Heart left ventricle (tissue), 13 donors: ENCODE data around the gene ANXA6.

Experiments
- POLR2A ChIP-seq, 2 donors: fragments of 450-650 bp; IDR thresholded peaks; one replicate each; pipeline ENCODE4 v1.6.1; 2017; ENCODE audit warnings: antibody characterized with exemption in 2 of 2, mild to moderate bottlenecking in 2 of 2, moderate library complexity in 2 of 2
- TF ChIP-seq, protein P1 (sequence below), 12 donors: fragments of 200-600 bp; sonication (generic) in 4 of 12; IDR thresholded peaks; one replicate each; pipeline versions ENCODE4 v1.5.0 to v1.8.0; 2018 to 2022; ENCODE audit warnings: antibody characterized with exemption in 12 of 12, mild to moderate bottlenecking in 5 of 12
- donor health status: ischemic (EF 13 %, LVEDD 7.1; RV severe dilation, severe dysfunction).
- donor health status: DM: no; HTN: yes; CAD: no.
- donor health status: DM: no; HTN: no; CAD: no.
- donor health status: ischemic (EF 25% LVEDD 6.9; RV normal size, moderate dysfunction).
- donor health status: ischemic (EF 25% LVEDD 5.7; RV mildly dilated, moderate dysfunction).
- donor health status: ischemic (EF 35%, LVEDD 5.7; RV mildly dilated, moderate dysfunction).
- donor health status: nonischemic (EF 11% LVEDD 7.7; RV severe dilation, severe dysfunction).
- donor health status: DM: yes; HTN: yes; CAD: no.
- donor health status: PGD.
- donor health status: ischemic (EF 29% LVEDD 5.4; RV normal size, mild dysfunction).
- donor health status: nonischemic (EF 23%, LVEDD 6.1; RV moderate dilation, normal function).

DNA sequence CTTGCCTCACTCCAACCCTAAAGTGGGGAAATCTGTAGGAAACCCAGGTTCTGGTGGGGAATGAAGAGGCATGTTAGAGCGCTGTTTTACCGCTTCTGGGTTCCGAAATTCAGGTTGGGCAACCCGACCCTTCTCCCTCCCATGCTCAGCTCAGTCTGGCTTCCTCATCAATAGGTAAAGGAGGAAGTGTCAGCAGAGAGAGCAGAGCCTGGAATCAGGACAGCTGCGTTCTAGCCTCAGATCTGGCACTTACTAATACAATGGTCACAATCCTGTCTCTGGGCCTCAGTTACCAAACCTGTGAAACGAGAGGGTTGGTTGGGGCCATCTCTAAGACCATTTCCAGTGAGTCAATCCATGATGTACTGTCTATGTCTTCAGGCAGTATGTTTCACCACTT lies 60.5 kb downstream of the ANXA6 start:
- no peak for TF ChIP-seq POLR2A (IDR thresholded peaks at IDR 0.05)
- TF ChIP-seq, protein P1, sequence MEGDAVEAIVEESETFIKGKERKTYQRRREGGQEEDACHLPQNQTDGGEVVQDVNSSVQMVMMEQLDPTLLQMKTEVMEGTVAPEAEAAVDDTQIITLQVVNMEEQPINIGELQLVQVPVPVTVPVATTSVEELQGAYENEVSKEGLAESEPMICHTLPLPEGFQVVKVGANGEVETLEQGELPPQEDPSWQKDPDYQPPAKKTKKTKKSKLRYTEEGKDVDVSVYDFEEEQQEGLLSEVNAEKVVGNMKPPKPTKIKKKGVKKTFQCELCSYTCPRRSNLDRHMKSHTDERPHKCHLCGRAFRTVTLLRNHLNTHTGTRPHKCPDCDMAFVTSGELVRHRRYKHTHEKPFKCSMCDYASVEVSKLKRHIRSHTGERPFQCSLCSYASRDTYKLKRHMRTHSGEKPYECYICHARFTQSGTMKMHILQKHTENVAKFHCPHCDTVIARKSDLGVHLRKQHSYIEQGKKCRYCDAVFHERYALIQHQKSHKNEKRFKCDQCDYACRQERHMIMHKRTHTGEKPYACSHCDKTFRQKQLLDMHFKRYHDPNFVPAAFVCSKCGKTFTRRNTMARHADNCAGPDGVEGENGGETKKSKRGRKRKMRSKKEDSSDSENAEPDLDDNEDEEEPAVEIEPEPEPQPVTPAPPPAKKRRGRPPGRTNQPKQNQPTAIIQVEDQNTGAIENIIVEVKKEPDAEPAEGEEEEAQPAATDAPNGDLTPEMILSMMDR (IDR thresholded peaks at IDR 0.05): no peak
